Lung (tissue), 12 donors: ENCODE results near the gene ALK. TPM values are rescaled to one million over a fixed set of nuclear protein-coding genes. Genes with fewer than 3 reads are reported as not detected.

Source experiments
- ATAC-seq: fragments of 200-7000 bp; cut with Tn5 transposase; one replicate; pipeline ENCODE4 v1.9.1; 2020; ENCODE audit warnings: moderate number of reproducible peaks; ENCODE audit not compliant: insufficient read depth, low FRiP score
- DNase-seq, 3 donors: peaks; one replicate each; pipeline ENCODE4 v3.0.0-alpha.2; 2013 to 2017
- H3K27ac ChIP-seq, 2 donors: one replicate each; pipeline ENCODE4 v1.5.1; 2013; ENCODE audit warnings: mild to moderate bottlenecking in 2 of 2, moderate library complexity in 2 of 2, control low read depth in 1 of 2, inconsistent platforms in 1 of 2, low read depth in 1 of 2, low read length in 1 of 2
- H3K27me3 ChIP-seq, 3 donors: one replicate each; pipeline ENCODE4 v1.5.1; 2013; ENCODE audit warnings: low read length in 2 of 3; ENCODE audit not compliant: control insufficient read depth in 3 of 3, insufficient read depth in 3 of 3
- H3K36me3 ChIP-seq, 4 donors: one replicate each; pipeline ENCODE4 v1.5.1; 2013; ENCODE audit warnings: low read length in 4 of 4, mild to moderate bottlenecking in 1 of 4, moderate library complexity in 1 of 4; ENCODE audit not compliant: control insufficient read depth in 4 of 4, insufficient read depth in 4 of 4
- H3K4me1 ChIP-seq, 5 donors: one replicate each; pipeline ENCODE4 v1.5.1; 2013; ENCODE audit warnings: low read length in 5 of 5, mild to moderate bottlenecking in 2 of 5, moderate library complexity in 1 of 5; ENCODE audit not compliant: control insufficient read depth in 5 of 5, insufficient read depth in 5 of 5
- H3K4me3 ChIP-seq: one replicate; pipeline ENCODE4 v1.5.1; 2013; ENCODE audit warnings: mild to moderate bottlenecking, control low read depth, moderate library complexity
- H3K9ac ChIP-seq, 2 donors: one replicate each; pipeline ENCODE4 v1.5.1; 2013; ENCODE audit warnings: low read length in 2 of 2, control low read depth in 1 of 2; ENCODE audit not compliant: insufficient read depth in 1 of 2
- H3K9me3 ChIP-seq, 4 donors: one replicate each; pipeline ENCODE4 v1.5.1; 2013; ENCODE audit warnings: low read length in 3 of 4, mild to moderate bottlenecking in 1 of 4, moderate library complexity in 1 of 4; ENCODE audit not compliant: control insufficient read depth in 4 of 4, insufficient read depth in 3 of 4
- WGBS, 2 donors: extraction: QIAGEN DNeasy Blood & Tissue Kit; methylation state at CpG; one replicate each; pipeline ENCODE4 v1.1.7; 2013; 5-methylcytosine and 5-hydroxymethylcytosine counted together
- polyA plus RNA-seq, 2 donors: library from polyadenylated mRNA; stranded (reverse); fragments of 200-250 nt; gene quantifications; one replicate each; pipeline ENCODE4 v1.2.1, GENCODE V29; 2013
- total RNA-seq, 2 donors: library from RNA; depleted of rRNA in 1 of 2; stranded (reverse); fragments of >200 nt in 1 of 2; gene quantifications; one replicate each; pipeline ENCODE4 v1.2.1, GENCODE V29; 2014 to 2021
- TF ChIP-seq, protein P1 (sequence below): IDR thresholded peaks from 2 replicates; pipeline ENCODE4 v1.5.1; 2012; ENCODE audit warnings: mild to moderate bottlenecking; ENCODE audit errors: control extremely low read depth, extremely low read depth
- donor health status: control.
- donor health status: control.
- donor health status: Bipolar disorder and iron deficiency.
- donor health status: healthy.
- donor health status: DM: yes; HTN: yes; CAD: no.

ALK gene
- total and polyA plus RNA-seq, 4 donors: 0.09 to 0.25 (median 0.10) TPM; not detected in 1

DNA sequence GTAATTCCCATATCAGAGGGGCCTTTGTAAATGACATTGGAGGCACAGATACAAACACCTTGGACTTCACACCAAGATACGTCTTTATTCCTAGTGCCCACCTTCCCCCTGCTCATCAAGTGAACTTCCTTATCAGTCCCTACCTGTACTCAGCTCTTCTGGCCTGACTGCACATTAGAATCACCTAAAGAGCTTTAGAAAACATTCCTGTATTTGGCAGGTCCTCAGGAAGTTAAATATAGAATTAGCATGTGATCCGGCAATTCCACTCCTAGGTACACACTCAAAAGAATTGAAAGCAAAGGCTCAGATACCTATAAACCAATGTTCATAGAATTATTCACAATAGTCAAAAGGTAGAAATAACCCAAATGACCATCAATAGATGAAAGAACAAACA lies 46.6 kb downstream of the ALK start:
- peaks cover 0 to 2% (median 0%) of the 10 kb centered on the region in 4 donors for H3K9me3 ChIP-seq
- ATAC-seq: no peak
- peak in 2 of 3 donors; percentile 35 to 66 for DNase-seq
- H3K36me3 ChIP-seq: no peaks in the 10 kb centered on the region
- H3K4me3 ChIP-seq: no peak overlapping the region
- no peak overlapping the region for H3K27ac ChIP-seq
- H3K9ac ChIP-seq: no peak overlapping the region
- WGBS, 2 donors: 70 to 86% methylated on average over 2 of the region's 2 CpGs
- H3K4me1 ChIP-seq: no peaks in the 10 kb centered on the region
- TF ChIP-seq, protein P1, sequence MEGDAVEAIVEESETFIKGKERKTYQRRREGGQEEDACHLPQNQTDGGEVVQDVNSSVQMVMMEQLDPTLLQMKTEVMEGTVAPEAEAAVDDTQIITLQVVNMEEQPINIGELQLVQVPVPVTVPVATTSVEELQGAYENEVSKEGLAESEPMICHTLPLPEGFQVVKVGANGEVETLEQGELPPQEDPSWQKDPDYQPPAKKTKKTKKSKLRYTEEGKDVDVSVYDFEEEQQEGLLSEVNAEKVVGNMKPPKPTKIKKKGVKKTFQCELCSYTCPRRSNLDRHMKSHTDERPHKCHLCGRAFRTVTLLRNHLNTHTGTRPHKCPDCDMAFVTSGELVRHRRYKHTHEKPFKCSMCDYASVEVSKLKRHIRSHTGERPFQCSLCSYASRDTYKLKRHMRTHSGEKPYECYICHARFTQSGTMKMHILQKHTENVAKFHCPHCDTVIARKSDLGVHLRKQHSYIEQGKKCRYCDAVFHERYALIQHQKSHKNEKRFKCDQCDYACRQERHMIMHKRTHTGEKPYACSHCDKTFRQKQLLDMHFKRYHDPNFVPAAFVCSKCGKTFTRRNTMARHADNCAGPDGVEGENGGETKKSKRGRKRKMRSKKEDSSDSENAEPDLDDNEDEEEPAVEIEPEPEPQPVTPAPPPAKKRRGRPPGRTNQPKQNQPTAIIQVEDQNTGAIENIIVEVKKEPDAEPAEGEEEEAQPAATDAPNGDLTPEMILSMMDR: no peak
- no peaks in the 10 kb centered on the region for H3K27me3 ChIP-seq

DNA sequence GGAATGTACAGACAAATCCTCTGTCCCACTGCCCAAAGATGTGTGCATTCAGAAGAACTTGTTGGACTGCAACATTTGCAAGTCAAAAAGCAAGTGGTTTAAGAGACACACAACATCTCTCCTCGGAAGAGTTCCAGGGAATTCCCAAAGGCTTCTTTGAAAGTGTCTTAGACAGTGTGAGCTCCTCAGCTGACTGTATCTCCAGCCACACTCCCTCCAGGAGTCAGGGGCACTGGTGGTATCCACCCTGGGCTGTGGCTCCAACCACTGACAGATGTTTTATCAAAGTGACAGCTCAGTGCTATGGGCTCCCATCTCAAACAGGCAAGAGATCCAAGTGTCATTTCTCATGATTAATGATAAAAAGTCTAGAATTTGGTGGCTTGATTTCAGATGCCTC lies 48.5 kb downstream of the ALK start:
- no peak overlapping the region for H3K4me3 ChIP-seq
- peaks cover 0 to 2% (median 0%) of the 10 kb centered on the region in 4 donors for H3K9me3 ChIP-seq
- DNase-seq (no peak), ATAC-seq (no peak)
- no peak overlapping the region for H3K9ac ChIP-seq
- no peak overlapping the region for H3K27ac ChIP-seq
- TF ChIP-seq, protein P1: no peak
- H3K36me3 ChIP-seq: no peaks in the 10 kb centered on the region
- 78 to 81% methylated on average over 1 of the region's 1 CpG for WGBS, 2 donors
- H3K4me1 ChIP-seq: no peaks in the 10 kb centered on the region
- no peaks in the 10 kb centered on the region for H3K27me3 ChIP-seq

DNA sequence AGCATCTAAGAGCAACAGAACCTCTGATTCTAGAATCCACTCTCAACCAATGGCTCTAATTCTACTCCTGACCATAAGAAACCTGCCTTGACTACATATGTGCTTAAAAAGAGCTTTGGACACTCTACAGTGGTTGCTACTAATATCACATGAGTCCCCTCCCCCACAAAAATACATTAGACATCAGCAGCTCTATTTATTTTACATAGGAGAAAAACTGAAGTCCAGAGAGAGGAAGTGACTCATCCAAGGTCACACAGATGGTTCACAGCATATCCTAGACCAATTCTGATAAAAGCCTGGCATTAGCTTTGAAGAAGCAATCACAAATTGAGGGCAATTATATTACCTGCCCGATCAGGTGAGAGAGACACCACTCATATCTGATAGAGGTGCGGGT lies 49.8 kb downstream of the ALK start:
- Histone ChIP-seq H3K4me3 (no peak overlapping the region), H3K9ac (no peak overlapping the region), H3K9me3 (peaks cover 0 to 4% (median 0%) of the 10 kb centered on the region in 4 donors), H3K36me3 (no peaks in the 10 kb centered on the region), H3K27ac (no peak overlapping the region), H3K27me3 (no peaks in the 10 kb centered on the region), H3K4me1 (no peaks in the 10 kb centered on the region)
- DNase-seq (no peak), ATAC-seq (no peak)
- 86 to 90% methylated on average over 2 of the region's 2 CpGs for WGBS, 2 donors
- TF ChIP-seq, protein P1: no peak

DNA sequence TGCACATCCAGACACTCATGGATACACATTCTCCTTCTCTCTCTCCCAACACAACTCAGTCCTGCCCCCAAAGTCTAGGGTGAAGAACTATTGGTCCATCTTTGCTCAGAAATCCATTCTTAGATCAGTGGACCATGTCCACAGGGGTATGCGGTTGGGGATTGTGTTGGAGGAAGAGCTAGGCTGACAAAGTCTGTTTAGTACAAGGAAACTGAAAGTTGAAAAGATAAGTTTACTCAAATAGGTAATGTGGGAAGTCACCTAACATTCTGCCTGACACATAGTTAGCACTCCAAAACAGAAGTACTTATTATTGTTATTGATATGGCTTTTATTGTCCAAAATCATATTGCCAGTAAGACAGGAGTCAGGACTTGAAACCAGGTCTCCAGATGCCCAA lies 55.9 kb downstream of the ALK start:
- no peaks in the 10 kb centered on the region for H3K36me3 ChIP-seq
- no peak overlapping the region for H3K9ac ChIP-seq
- 94 to 100% methylated on average over 1 of the region's 1 CpG for WGBS, 2 donors
- DNase-seq: no peak
- no peaks in the 10 kb centered on the region for H3K4me1 ChIP-seq
- TF ChIP-seq, protein P1: no peak
- no peak overlapping the region for H3K4me3 ChIP-seq
- no peak overlapping the region for H3K27ac ChIP-seq
- peaks cover 0 to 4% (median 0%) of the 10 kb centered on the region in 4 donors for H3K9me3 ChIP-seq
- H3K27me3 ChIP-seq: no peaks in the 10 kb centered on the region
- no peak for ATAC-seq
